ENCODE measurements around the gene CLGN.
"Not testable (repeated sequence)": the region's sequence is repeated elsewhere in the genome, so short reads cannot be mapped to it uniquely, and the experiment has no call there.

The CLGN gene

GRCh38 chr4:140439644-140440142 lies 12.2 kb upstream of the CLGN start:
- DNase-seq (ENCODE audit: insufficient read length) (no peak), FAIRE-seq (no peak)
- no peak for TF ChIP-seq POLR2A (IDR thresholded peaks at IDR 0.05; ENCODE audit: low read depth, low read length)
- no peak for TF ChIP-seq POLR2AphosphoS5 (IDR thresholded peaks at IDR 0.05; ENCODE audit: low read depth, low read length)
- TF ChIP-seq TAF1 (IDR thresholded peaks at IDR 0.05; ENCODE audit: borderline replicate concordance, low read depth, low read length), result no peak

- TF ChIP-seq TAF1 (IDR thresholded peaks at IDR 0.05; ENCODE audit: borderline replicate concordance, low read depth, low read length) (no peak), POLR2A (IDR thresholded peaks at IDR 0.05; ENCODE audit: low read depth, low read length) (no peak), POLR2AphosphoS5 (IDR thresholded peaks at IDR 0.05; ENCODE audit: low read depth, low read length) (no peak)
- no peak for DNase-seq (ENCODE audit: insufficient read length)
- no peak for FAIRE-seq
Measured at GRCh38 chr4:140427919-140428471, 547 bp upstream of the CLGN start.

GRCh38 chr4:140426610-140427105 lies 790 bp downstream of the CLGN start:
- DNase-seq (ENCODE audit: insufficient read length) (no peak), FAIRE-seq (no peak)
- TF ChIP-seq TAF1 (IDR thresholded peaks at IDR 0.05; ENCODE audit: borderline replicate concordance, low read depth, low read length), result no peak
- TF ChIP-seq POLR2AphosphoS5 (IDR thresholded peaks at IDR 0.05; ENCODE audit: low read depth, low read length), result no peak
- no peak for TF ChIP-seq POLR2A (IDR thresholded peaks at IDR 0.05; ENCODE audit: low read depth, low read length)

GRCh38 chr4:140423106-140423505 lies 4.3 kb downstream of the CLGN start:
- FAIRE-seq (no peak), DNase-seq (ENCODE audit: insufficient read length) (no peak)
- TF ChIP-seq POLR2AphosphoS5 (IDR thresholded peaks at IDR 0.05; ENCODE audit: low read depth, low read length) (no peak), TAF1 (IDR thresholded peaks at IDR 0.05; ENCODE audit: borderline replicate concordance, low read depth, low read length) (no peak), POLR2A (IDR thresholded peaks at IDR 0.05; ENCODE audit: low read depth, low read length) (no peak)

- DNase-seq (ENCODE audit: insufficient read length); FAIRE-seq: not testable (repeated sequence)
Measured at GRCh38 chr4:140413130-140413969, 14.1 kb downstream of the CLGN start.

- FAIRE-seq, result no peak
- TF ChIP-seq POLR2AphosphoS5 (IDR thresholded peaks at IDR 0.05; ENCODE audit: low read depth, low read length) (no peak), TAF1 (IDR thresholded peaks at IDR 0.05; ENCODE audit: borderline replicate concordance, low read depth, low read length) (no peak), POLR2A (IDR thresholded peaks at IDR 0.05; ENCODE audit: low read depth, low read length) (no peak)
- DNase-seq (ENCODE audit: insufficient read length), result no peak
Measured at GRCh38 chr4:140408974-140409373, 18.5 kb downstream of the CLGN start.

GRCh38 chr4:140406292-140406691 lies 21.2 kb downstream of the CLGN start:
- TF ChIP-seq POLR2AphosphoS5 (IDR thresholded peaks at IDR 0.05; ENCODE audit: low read depth, low read length) (no peak), TAF1 (IDR thresholded peaks at IDR 0.05; ENCODE audit: borderline replicate concordance, low read depth, low read length) (no peak), POLR2A (IDR thresholded peaks at IDR 0.05; ENCODE audit: low read depth, low read length) (no peak)
- no peak for DNase-seq (ENCODE audit: insufficient read length)
- no peak for FAIRE-seq

GRCh38 chr4:140400111-140400510 lies 27.3 kb downstream of the CLGN start:
- FAIRE-seq, result no peak
- DNase-seq (ENCODE audit: insufficient read length), result no peak
- TF ChIP-seq POLR2AphosphoS5 (IDR thresholded peaks at IDR 0.05; ENCODE audit: low read depth, low read length), result no peak
- TF ChIP-seq POLR2A (IDR thresholded peaks at IDR 0.05; ENCODE audit: low read depth, low read length), result no peak
- no peak for TF ChIP-seq TAF1 (IDR thresholded peaks at IDR 0.05; ENCODE audit: borderline replicate concordance, low read depth, low read length)

- FAIRE-seq, result no peak
- no peak for DNase-seq (ENCODE audit: insufficient read length)
- no peak for TF ChIP-seq TAF1 (IDR thresholded peaks at IDR 0.05; ENCODE audit: borderline replicate concordance, low read depth, low read length)
- TF ChIP-seq POLR2A (IDR thresholded peaks at IDR 0.05; ENCODE audit: low read depth, low read length), result no peak
- no peak for TF ChIP-seq POLR2AphosphoS5 (IDR thresholded peaks at IDR 0.05; ENCODE audit: low read depth, low read length)
Measured at GRCh38 chr4:140395668-140396067, 31.8 kb downstream of the CLGN start.

GRCh38 chr4:140388015-140388414 lies 39.4 kb downstream of the CLGN start:
- FAIRE-seq (no peak), DNase-seq (ENCODE audit: insufficient read length) (no peak)
- no peak for TF ChIP-seq POLR2A (IDR thresholded peaks at IDR 0.05; ENCODE audit: low read depth, low read length)

GRCh38 chr4:140382732-140383131 lies 44.7 kb downstream of the CLGN start:
- FAIRE-seq (no peak), DNase-seq (ENCODE audit: insufficient read length) (no peak)
- TF ChIP-seq POLR2A (IDR thresholded peaks at IDR 0.05; ENCODE audit: low read depth, low read length), result no peak
- TF ChIP-seq POLR2AphosphoS5 (IDR thresholded peaks at IDR 0.05; ENCODE audit: low read depth, low read length), result no peak
- TF ChIP-seq TAF1 (IDR thresholded peaks at IDR 0.05; ENCODE audit: borderline replicate concordance, low read depth, low read length), result no peak

- FAIRE-seq, result no peak
- no peak for DNase-seq (ENCODE audit: insufficient read length)
- no peak for TF ChIP-seq TAF1 (IDR thresholded peaks at IDR 0.05; ENCODE audit: borderline replicate concordance, low read depth, low read length)
- TF ChIP-seq POLR2A (IDR thresholded peaks at IDR 0.05; ENCODE audit: low read depth, low read length), result no peak
- TF ChIP-seq POLR2AphosphoS5 (IDR thresholded peaks at IDR 0.05; ENCODE audit: low read depth, low read length), result no peak
Measured at GRCh38 chr4:140374130-140374477, 53.3 kb downstream of the CLGN start.
